ENCODE measurements around the gene CFAP251.
"Not testable (repeated sequence)": the region's sequence is repeated elsewhere in the genome, so short reads cannot be mapped to it uniquely, and the experiment has no call there.

CFAP251 gene

GRCh38 chr12:121875582-121875981, 42.8 kb upstream of the CFAP251 start:
- no peak for DNase-seq (ENCODE audit: low read depth)
- no peak for TF ChIP-seq CTCF (IDR thresholded peaks at IDR 0.05; ENCODE audit: insufficient read depth, low read depth, low read length, missing control alignments)
- H3K4me3 ChIP-seq (ENCODE audit: low read depth, low read length), result no peak overlapping the region

- DNase-seq (ENCODE audit: low read depth); H3K4me3 ChIP-seq (ENCODE audit: low read depth, low read length): not testable (repeated sequence)
These were observed 42.3 kb upstream of the CFAP251 start for GRCh38 chr12:121876080-121876447.

GRCh38 chr12:121883315-121883660, 35.1 kb upstream of the CFAP251 start:
- H3K4me3 ChIP-seq (ENCODE audit: low read depth, low read length), result no peak overlapping the region
- no peak for TF ChIP-seq CTCF (IDR thresholded peaks at IDR 0.05; ENCODE audit: insufficient read depth, low read depth, low read length, missing control alignments)
- no peak for DNase-seq (ENCODE audit: low read depth)

GRCh38 chr12:121885129-121885528, 33.3 kb upstream of the CFAP251 start:
- not testable (repeated sequence) for DNase-seq (ENCODE audit: low read depth); H3K4me3 ChIP-seq (ENCODE audit: low read depth, low read length)

- DNase-seq (ENCODE audit: low read depth), result no peak
- H3K4me3 ChIP-seq (ENCODE audit: low read depth, low read length), result peak overlapping the region; percentile 73
- TF ChIP-seq CTCF (IDR thresholded peaks at IDR 0.05; ENCODE audit: insufficient read depth, low read depth, low read length, missing control alignments), result no peak
These were observed 30.3 kb upstream of the CFAP251 start for GRCh38 chr12:121888083-121888477.

- H3K4me3 ChIP-seq (ENCODE audit: low read depth, low read length), result peak within 1 kb of the TSS; percentile 73
- TF ChIP-seq CTCF (IDR thresholded peaks at IDR 0.05; ENCODE audit: insufficient read depth, low read depth, low read length, missing control alignments), result peak; percentile 68
- DNase-seq (ENCODE audit: low read depth), result peak; percentile 99
These were observed 29.7 kb upstream of the CFAP251 start, which contains the start of gene PSMD9 for GRCh38 chr12:121888478-121889273. Gene PSMD9 (plus strand): TSS chr12:121888790. CDS start chr12:121888857, 67 bp downstream.

- H3K4me3 ChIP-seq (ENCODE audit: low read depth, low read length), result peak overlapping the region; percentile 73
- DNase-seq (ENCODE audit: low read depth), result no peak
- TF ChIP-seq CTCF (IDR thresholded peaks at IDR 0.05; ENCODE audit: insufficient read depth, low read depth, low read length, missing control alignments), result no peak
These were observed 29.1 kb upstream of the CFAP251 start for GRCh38 chr12:121889274-121889624.

GRCh38 chr12:121889661-121890060, 28.7 kb upstream of the CFAP251 start:
- not testable (repeated sequence) for DNase-seq (ENCODE audit: low read depth)
- peak overlapping the region; percentile 73 for H3K4me3 ChIP-seq (ENCODE audit: low read depth, low read length)
